ENCODE measurements around the gene SSH2.

The SSH2 gene

DNA sequence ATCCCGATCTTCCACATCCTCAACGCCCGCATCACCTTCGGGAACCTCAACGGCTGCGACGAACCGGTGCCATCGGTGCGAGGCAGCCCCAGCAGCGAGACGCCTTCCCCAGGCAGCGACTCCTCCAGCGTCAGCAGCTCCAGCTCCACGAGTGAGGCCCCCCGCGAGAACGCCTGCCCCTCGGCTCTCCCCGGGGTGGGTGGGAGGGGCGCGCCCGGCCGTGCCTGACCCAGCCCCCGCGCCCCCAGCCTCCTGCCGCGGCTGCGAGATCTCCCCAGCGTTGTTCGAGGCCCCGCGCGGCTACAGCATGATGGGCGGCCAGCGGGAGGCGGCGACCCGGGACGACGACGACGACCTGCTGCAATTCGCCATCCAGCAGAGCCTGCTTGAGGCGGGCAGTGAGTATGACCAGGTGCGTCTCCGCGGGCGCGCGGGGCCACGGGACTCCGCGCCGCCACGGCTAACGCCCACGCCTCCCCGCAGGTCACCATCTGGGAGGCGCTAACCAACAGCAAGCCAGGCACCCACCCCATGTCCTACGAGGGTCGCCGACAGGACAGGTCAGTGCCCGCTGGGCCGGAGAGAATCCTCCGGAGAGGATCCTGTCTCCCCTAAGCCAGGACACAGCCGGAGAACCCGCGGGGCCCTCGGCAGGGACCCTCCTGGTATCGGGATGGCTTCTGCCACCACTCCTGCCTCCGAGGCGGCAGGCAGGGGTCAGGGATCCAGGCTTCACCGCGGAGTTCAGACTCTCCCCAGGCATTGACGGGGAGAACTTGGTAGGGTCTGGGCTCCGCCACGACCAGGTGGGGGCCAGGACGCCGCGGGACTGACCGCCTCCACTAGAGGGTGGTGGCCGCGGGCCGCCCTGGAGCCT, 317.4 kb downstream of the SSH2 start:
- H3K36me3 ChIP-seq (ENCODE audit: insufficient read depth, low read length), result peaks cover 10% of the 10 kb centered on the region
- peaks cover 25% of the 10 kb centered on the region for H3K4me1 ChIP-seq (ENCODE audit: insufficient read depth, low read length)
- H3K79me2 ChIP-seq (ENCODE audit: insufficient read depth, low read length), result no peaks in the 10 kb centered on the region
- peaks cover 28% of the 10 kb centered on the region for H4K20me1 ChIP-seq (ENCODE audit: insufficient read depth, low read length)
- no peaks in the 10 kb centered on the region for H3K9me3 ChIP-seq (ENCODE audit: insufficient read depth, low read length, severe bottlenecking)
- no peak overlapping the region for H3K27ac ChIP-seq (ENCODE audit: low read length)
- peaks cover 12% of the 10 kb centered on the region for H3K27me3 ChIP-seq (ENCODE audit: insufficient read depth, low read length, poor library complexity)
- no peak overlapping the region for H3K9ac ChIP-seq (ENCODE audit: low read depth, low read length)
- H3K4me3 ChIP-seq (ENCODE audit: low read depth in 1 of 2, low read length in 2 of 2), result no peak overlapping the region
- TF ChIP-seq CTCF (IDR thresholded peaks at IDR 0.05; ENCODE audit: borderline replicate concordance, extremely low read depth, low read length, poor library complexity, severe bottlenecking) (no peak), EZH2 (IDR thresholded peaks at IDR 0.05; ENCODE audit: borderline replicate concordance, low read depth, low read length, severe bottlenecking) (no peak)
- H3K4me2 ChIP-seq (ENCODE audit: insufficient read depth, low read length), result no peak overlapping the region
- no peak for DNase-seq
- ATAC-seq (ENCODE audit: insufficient read depth, low read depth), result no peak
- no peak overlapping the region for H2AFZ ChIP-seq (ENCODE audit: low read depth, low read length)

DNA sequence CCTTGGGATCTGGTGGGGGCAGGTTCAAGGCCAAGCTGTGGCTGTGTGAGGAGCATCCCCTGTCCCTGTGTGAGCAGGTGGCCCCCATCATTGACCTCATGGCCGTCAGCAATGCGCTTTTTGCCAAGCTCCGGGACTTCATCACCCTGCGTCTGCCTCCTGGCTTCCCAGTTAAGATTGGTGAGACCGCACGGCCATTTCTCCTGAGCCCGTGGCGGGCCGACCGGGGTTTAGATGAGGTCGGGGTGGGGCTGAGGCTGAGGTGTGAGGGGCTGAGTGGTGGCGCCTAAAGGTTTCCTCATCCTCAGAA, 318.0 kb downstream of the SSH2 start:
- Histone ChIP-seq H3K4me1 (ENCODE audit: insufficient read depth, low read length) (peaks cover 19% of the 10 kb centered on the region), H2AFZ (ENCODE audit: low read depth, low read length) (no peak overlapping the region), H3K27me3 (ENCODE audit: insufficient read depth, low read length, poor library complexity) (peaks cover 12% of the 10 kb centered on the region), H3K27ac (ENCODE audit: low read length) (no peak overlapping the region), H3K36me3 (ENCODE audit: insufficient read depth, low read length) (peaks cover 10% of the 10 kb centered on the region), H3K9ac (ENCODE audit: low read depth, low read length) (no peak overlapping the region), H3K79me2 (ENCODE audit: insufficient read depth, low read length) (no peaks in the 10 kb centered on the region), H3K9me3 (ENCODE audit: insufficient read depth, low read length, severe bottlenecking) (no peaks in the 10 kb centered on the region), H3K4me3 (ENCODE audit: low read depth in 1 of 2, low read length in 2 of 2) (no peak overlapping the region), H4K20me1 (ENCODE audit: insufficient read depth, low read length) (peaks cover 33% of the 10 kb centered on the region), H3K4me2 (ENCODE audit: insufficient read depth, low read length) (no peak overlapping the region)
- TF ChIP-seq CTCF (IDR thresholded peaks at IDR 0.05; ENCODE audit: borderline replicate concordance, extremely low read depth, low read length, poor library complexity, severe bottlenecking) (no peak), EZH2 (IDR thresholded peaks at IDR 0.05; ENCODE audit: borderline replicate concordance, low read depth, low read length, severe bottlenecking) (no peak)
- DNase-seq (no peak), ATAC-seq (ENCODE audit: insufficient read depth, low read depth) (no peak)

DNA sequence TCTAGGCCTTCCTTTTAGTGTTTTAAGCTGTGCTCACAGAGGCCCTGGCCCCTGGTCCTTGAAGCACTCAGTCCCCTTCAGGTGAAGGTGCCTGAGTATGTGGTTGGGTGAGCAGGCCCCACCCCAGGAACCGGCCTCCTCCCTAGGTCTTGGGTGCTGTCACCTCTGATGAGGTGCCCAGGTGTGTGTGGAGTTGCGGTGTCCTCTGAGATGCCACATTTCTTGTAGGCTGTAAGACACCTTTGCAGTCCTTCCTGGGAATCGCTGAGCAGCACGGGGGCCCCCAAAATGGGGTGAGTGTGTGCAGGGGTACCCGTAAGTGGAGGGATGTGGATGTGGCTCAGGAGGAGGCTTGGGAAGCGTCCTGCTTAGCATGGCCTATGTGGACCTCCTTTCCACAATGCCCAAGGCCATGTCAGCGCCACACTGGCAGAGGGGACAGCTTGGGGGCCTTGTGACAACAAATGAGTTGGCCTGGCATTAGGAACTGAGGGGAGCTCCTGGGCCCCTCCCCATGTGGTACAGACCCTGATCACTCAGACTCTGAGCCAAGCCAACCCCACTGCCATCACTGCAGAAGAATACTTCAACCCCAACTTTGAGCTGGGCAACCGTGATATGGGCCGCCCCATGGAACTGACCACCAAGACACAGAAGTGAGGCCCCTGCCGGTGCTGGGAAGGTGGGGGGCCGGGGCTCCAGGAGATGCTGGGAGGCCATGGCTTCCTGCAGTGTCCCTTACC, 318.5 kb downstream of the SSH2 start:
- Histone ChIP-seq H3K4me3 (ENCODE audit: low read depth in 1 of 2, low read length in 2 of 2) (no peak overlapping the region), H4K20me1 (ENCODE audit: insufficient read depth, low read length) (peaks cover 28% of the 10 kb centered on the region), H3K9me3 (ENCODE audit: insufficient read depth, low read length, severe bottlenecking) (no peaks in the 10 kb centered on the region), H3K27me3 (ENCODE audit: insufficient read depth, low read length, poor library complexity) (peaks cover 9% of the 10 kb centered on the region), H2AFZ (ENCODE audit: low read depth, low read length) (no peak overlapping the region), H3K36me3 (ENCODE audit: insufficient read depth, low read length) (peaks cover 10% of the 10 kb centered on the region), H3K9ac (ENCODE audit: low read depth, low read length) (no peak overlapping the region), H3K4me2 (ENCODE audit: insufficient read depth, low read length) (no peak overlapping the region), H3K4me1 (ENCODE audit: insufficient read depth, low read length) (peaks cover 14% of the 10 kb centered on the region), H3K79me2 (ENCODE audit: insufficient read depth, low read length) (no peaks in the 10 kb centered on the region), H3K27ac (ENCODE audit: low read length) (no peak overlapping the region)
- no peak for DNase-seq
- ATAC-seq (ENCODE audit: insufficient read depth, low read depth), result no peak
- TF ChIP-seq CTCF (IDR thresholded peaks at IDR 0.05; ENCODE audit: borderline replicate concordance, extremely low read depth, low read length, poor library complexity, severe bottlenecking), result no peak
- no peak for TF ChIP-seq EZH2 (IDR thresholded peaks at IDR 0.05; ENCODE audit: borderline replicate concordance, low read depth, low read length, severe bottlenecking)
